Fibroblast of the aortic adventitia (primary cell): ENCODE data around the gene ICAM2. TPM values are rescaled to one million over a fixed set of nuclear protein-coding genes. Genes with fewer than 3 reads are reported as not detected.
"Not testable (repeated sequence)": the region's sequence is repeated elsewhere in the genome, so short reads cannot be mapped to it uniquely, and the experiment has no call there.

ENCODE experiments used
- DNase-seq: peaks from one replicate; pipeline ENCODE4 v3.0.0-alpha.2; 2010; ENCODE audit warnings: low read depth
- H3K4me3 ChIP-seq: 2 replicates; pipeline ENCODE4 v1.5.1; 2011; ENCODE audit warnings: low read depth, mild to moderate bottlenecking, control low read depth, low read length, moderate library complexity
- CTCF ChIP-seq: IDR thresholded peaks from 2 replicates; pipeline ENCODE4 v1.5.1; 2011; ENCODE audit warnings: mild to moderate bottlenecking, low read length, control low read depth, inconsistent platforms; ENCODE audit not compliant: insufficient read depth
- total RNA-seq: library from RNA; depleted of rRNA; stranded (reverse); fragments of >200 nt; gene quantifications from 2 replicates; pipeline ENCODE4 v1.2.3, GENCODE V29; 2012; ENCODE audit warnings: low replicate concordance

Gene ICAM2
- total RNA-seq, 1 donor: 2.6 TPM

- H3K4me3 ChIP-seq: no peak overlapping the region
- peak; percentile 94 for TF ChIP-seq CTCF
- DNase-seq: peak; percentile 70
These were observed 5.4 kb upstream of the ICAM2 start for GRCh38 chr17:64025732-64026294.

GRCh38 chr17:64024781-64025731 lies 4.6 kb upstream of the ICAM2 start:
- no peak for DNase-seq
- H3K4me3 ChIP-seq: no peak overlapping the region
- no peak for TF ChIP-seq CTCF

DNA sequence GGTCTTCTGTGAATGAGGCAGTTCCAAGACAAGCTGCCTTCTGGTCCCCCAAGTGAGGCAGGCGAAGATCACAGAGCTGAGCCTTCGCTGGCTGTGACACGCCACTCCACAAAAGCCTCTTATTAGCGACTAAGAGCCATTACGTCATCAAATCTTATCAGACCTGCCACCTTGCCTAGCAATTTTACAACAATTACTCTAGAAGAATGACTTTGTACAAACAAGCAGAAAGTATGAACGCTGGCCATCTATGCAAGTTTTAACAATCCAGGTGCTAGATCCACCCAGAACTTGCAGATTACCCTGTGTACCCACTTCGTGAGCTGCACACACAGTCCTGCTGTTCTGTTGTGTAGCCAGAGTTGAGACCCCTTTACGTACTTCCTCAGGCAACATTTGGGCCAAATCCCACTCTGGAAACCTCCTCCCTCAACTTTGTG lies 3.8 kb upstream of the ICAM2 start:
- DNase-seq: no peak
- H3K4me3 ChIP-seq: no peak overlapping the region
- TF ChIP-seq CTCF: no peak

- H3K4me3 ChIP-seq: no peak overlapping the region
- no peak for TF ChIP-seq CTCF
- DNase-seq: no peak
These were observed 2.2 kb upstream of the ICAM2 start for GRCh38 chr17:64022611-64023063.

GRCh38 chr17:64019551-64019961 lies 877 bp downstream of the ICAM2 start:
- not testable (repeated sequence) for DNase-seq, H3K4me3 ChIP-seq

DNA sequence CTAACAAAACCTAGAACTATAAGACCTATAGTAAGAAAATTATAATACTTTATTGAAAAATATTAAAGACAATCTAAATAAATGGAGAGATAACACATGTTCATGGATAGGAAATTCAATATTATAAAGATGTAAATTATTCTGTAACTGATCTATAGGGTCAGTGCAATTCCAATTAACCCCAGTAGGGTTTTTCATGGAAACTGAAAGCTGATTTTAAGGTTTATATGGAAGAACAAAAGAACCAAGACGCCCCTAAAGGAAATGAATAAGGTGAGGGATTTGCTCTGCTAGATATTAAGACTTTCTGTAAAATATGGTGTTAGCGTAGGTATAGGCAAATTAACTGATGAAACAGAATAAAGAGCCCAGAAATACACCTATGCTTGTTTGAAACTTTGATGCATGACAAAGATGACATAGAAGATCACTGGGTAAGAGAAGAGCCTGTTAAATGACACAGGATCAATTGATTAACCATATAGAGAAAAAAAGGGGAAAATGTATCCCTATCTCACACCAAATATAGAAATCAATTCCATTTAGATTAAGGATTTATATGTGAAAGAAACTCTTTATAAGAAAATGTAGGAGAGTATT lies 3.0 kb downstream of the ICAM2 start:
- no peak for DNase-seq
- H3K4me3 ChIP-seq: no peak overlapping the region
- peak; percentile 39 for TF ChIP-seq CTCF

GRCh38 chr17:64016974-64017373 lies 3.5 kb downstream of the ICAM2 start:
- TF ChIP-seq CTCF: no peak
- H3K4me3 ChIP-seq: no peak overlapping the region
- DNase-seq: no peak
